Peyer's patch (tissue), 4 donors: ENCODE results near the gene ZNFX1. TPM values are rescaled to one million over a fixed set of nuclear protein-coding genes. Genes with fewer than 3 reads are reported as not detected.

Experiments
- DNase-seq, 3 donors: peaks; one replicate each; pipeline ENCODE4 v3.0.0-alpha.2; 2017 to 2019
- H3K27ac ChIP-seq, 4 donors: fragments of 200-600 bp; sonication (generic); one replicate each; pipeline ENCODE4 v1.5.1; 2016 to 2019
- H3K27me3 ChIP-seq, 2 donors: fragments of 200-600 bp; sonication (generic); one replicate each; pipeline ENCODE4 v1.5.1; 2019
- H3K36me3 ChIP-seq, 3 donors: fragments of 200-600 bp; sonication (generic); one replicate each; pipeline ENCODE4 v1.5.1; 2016 to 2019
- H3K4me1 ChIP-seq, 4 donors: fragments of 200-600 bp; sonication (generic); one replicate each; pipeline ENCODE4 v1.5.1; 2016 to 2019
- H3K4me3 ChIP-seq, 4 donors: fragments of 200-600 bp; sonication (generic); 1 replicate in 3 of 4; 2 replicates in 1 of 4; pipeline ENCODE4 v1.5.1; 2016 to 2019; ENCODE audit warnings: mild to moderate bottlenecking in 1 of 4
- H3K9me3 ChIP-seq, 4 donors: fragments of 200-600 bp; sonication (generic); one replicate each; pipeline ENCODE4 v1.5.1; 2016 to 2019; ENCODE audit warnings: mild to moderate bottlenecking in 1 of 4
- CTCF ChIP-seq, 6 experiments: fragments of 450-650 bp in 4 of 6; fragments of 200-600 bp in 2 of 6; sonication (generic) in 1 of 6; IDR thresholded peaks; one replicate each; pipeline ENCODE4 v1.5.1; 2017 to 2019; ENCODE audit warnings: antibody characterized with exemption in 6 of 6, mild to moderate bottlenecking in 3 of 6, moderate library complexity in 1 of 6
- POLR2A ChIP-seq, 2 donors: fragments of 450-650 bp; IDR thresholded peaks; one replicate each; pipeline ENCODE4 v1.5.1; 2017; ENCODE audit warnings: antibody characterized with exemption in 2 of 2, mild to moderate bottlenecking in 2 of 2, moderate library complexity in 2 of 2
- total RNA-seq, 4 donors: library from RNA; depleted of rRNA; stranded (reverse); fragments of >200 nt; gene quantifications; one replicate each; pipeline ENCODE4 v1.1.0, GENCODE V29; 2016

ZNFX1 gene
- total RNA-seq, 4 donors from 2014 or later, result 33.4 to 40.3 (median 36.4) TPM

DNA sequence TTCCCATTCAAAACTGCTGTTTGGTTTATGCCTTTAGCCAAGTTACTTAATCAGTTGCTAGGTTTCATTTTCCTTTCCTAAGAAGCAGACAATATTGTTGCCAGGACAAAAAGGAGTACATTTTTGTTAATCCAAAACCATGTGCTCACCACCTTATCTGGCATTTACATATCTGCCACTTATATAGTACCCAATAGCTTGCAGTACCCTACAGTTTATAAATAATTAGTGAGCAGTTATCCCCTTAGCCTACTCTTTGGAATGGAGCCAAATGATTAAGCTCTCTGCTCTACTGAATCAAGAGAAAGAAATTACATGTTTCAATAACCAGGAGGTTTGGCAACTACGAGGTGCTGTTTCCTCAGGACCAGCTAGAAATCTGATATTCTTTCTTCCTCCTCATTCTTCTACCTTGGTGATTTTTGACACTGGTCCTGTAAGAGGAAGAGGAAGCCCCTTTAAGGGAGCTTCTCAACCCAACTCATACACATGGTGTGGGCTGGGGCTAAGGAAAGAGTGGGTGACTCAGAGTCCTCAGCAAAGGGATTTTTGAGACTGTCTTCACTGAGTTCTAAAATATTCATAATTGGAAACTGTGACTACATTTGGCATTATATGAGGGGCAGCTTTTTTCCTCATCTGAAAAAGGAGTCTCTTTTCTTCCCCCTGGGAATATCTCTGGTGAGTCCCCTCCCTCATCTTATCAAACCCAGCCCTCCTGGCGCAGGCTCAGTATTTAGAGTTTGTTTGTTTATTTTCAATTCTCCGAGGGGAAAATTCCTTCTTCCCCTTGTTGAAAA is 1.5 kb downstream of the ZNFX1 start:
- Histone ChIP-seq H3K27me3 (no peaks in the 10 kb centered on the region), H3K4me1 (peaks cover 0 to 41% (median 4%) of the 10 kb centered on the region in 4 donors), H3K36me3 (peaks cover 0 to 53% (median 0%) of the 10 kb centered on the region in 3 donors), H3K9me3 (peaks cover 0 to 14% (median 4%) of the 10 kb centered on the region in 4 donors), H3K27ac (peak overlapping the region; percentile 43 to 99 (median 98)), H3K4me3 (peak overlapping the region; percentile 60 to 99 (median 87))
- TF ChIP-seq POLR2A (IDR thresholded peaks at IDR 0.05) (no peak), CTCF (IDR thresholded peaks at IDR 0.05) (no peak)
- peak in 2 of 3 donors; percentile 27 to 56 for DNase-seq

DNA sequence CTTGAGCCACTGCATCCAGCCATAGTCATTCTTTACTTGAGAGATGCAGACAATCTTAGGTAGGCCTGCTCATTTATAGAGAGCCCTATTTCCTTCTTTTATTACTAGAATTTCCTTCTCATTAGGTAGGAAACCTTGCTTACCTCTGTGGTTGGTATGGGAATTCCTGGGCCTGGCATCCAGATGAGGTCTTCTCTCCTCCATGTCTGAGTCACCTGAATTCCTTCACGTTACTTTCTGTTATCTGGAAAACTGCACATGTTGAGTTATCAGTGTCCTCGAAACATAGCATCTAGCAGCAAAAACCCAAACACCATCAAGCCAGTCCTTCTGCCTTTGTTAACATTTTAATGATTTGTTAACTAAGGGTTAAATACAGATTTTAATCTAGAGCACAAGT is 2.2 kb downstream of the ZNFX1 start:
- Histone ChIP-seq H3K4me1 (peaks cover 0 to 43% (median 4%) of the 10 kb centered on the region in 4 donors), H3K27me3 (no peaks in the 10 kb centered on the region), H3K27ac (peak overlapping the region; percentile 43 to 99 (median 98)), H3K36me3 (peaks cover 0 to 53% (median 0%) of the 10 kb centered on the region in 3 donors), H3K4me3 (peak overlapping the region in 1 of 4 donors; percentile 99), H3K9me3 (peaks cover 0 to 8% (median under 1%) of the 10 kb centered on the region in 4 donors)
- TF ChIP-seq CTCF (IDR thresholded peaks at IDR 0.05) (no peak), POLR2A (IDR thresholded peaks at IDR 0.05) (no peak)
- DNase-seq, result no peak

DNA sequence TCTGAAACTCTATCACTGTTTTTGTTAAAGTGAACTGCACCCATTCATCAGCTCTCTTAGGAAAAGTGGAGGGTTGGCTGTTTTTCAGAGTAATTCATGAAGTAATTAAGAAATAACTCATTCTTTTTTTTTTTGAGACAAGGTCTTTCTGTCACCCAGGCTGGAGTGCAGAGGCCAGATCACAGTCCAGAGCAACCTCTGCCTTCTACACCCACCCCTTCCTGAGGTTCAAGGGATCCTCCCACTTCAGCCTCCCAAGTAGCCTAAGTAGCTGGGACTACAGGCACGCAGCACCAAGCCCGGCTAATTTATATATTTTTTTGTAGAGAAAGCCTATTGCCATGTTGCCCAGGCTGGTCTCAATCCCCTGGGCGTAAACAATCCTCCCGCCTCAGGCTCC is 2.6 kb downstream of the ZNFX1 start:
- Histone ChIP-seq H3K27me3 (no peaks in the 10 kb centered on the region), H3K27ac (no peak overlapping the region), H3K4me3 (no peak overlapping the region), H3K36me3 (peaks cover 0 to 53% (median 0%) of the 10 kb centered on the region in 3 donors), H3K9me3 (peaks cover 0 to 3% (median 0%) of the 10 kb centered on the region in 4 donors), H3K4me1 (peaks cover 0 to 43% (median 4%) of the 10 kb centered on the region in 4 donors)
- TF ChIP-seq CTCF (IDR thresholded peaks at IDR 0.05) (no peak), POLR2A (IDR thresholded peaks at IDR 0.05) (no peak)
- DNase-seq, result no peak

GRCh38 chr20:49273696-49274277 is 4.1 kb downstream of the ZNFX1 start:
- Histone ChIP-seq H3K9me3 (no peaks in the 10 kb centered on the region), H3K27me3 (no peaks in the 10 kb centered on the region), H3K36me3 (peaks cover 0 to 55% (median 0%) of the 10 kb centered on the region in 3 donors), H3K27ac (no peak overlapping the region), H3K4me3 (no peak overlapping the region), H3K4me1 (peaks cover 0 to 44% (median 0%) of the 10 kb centered on the region in 4 donors)
- no peak for DNase-seq
- TF ChIP-seq POLR2A (IDR thresholded peaks at IDR 0.05) (no peak), CTCF (IDR thresholded peaks at IDR 0.05) (no peak)

DNA sequence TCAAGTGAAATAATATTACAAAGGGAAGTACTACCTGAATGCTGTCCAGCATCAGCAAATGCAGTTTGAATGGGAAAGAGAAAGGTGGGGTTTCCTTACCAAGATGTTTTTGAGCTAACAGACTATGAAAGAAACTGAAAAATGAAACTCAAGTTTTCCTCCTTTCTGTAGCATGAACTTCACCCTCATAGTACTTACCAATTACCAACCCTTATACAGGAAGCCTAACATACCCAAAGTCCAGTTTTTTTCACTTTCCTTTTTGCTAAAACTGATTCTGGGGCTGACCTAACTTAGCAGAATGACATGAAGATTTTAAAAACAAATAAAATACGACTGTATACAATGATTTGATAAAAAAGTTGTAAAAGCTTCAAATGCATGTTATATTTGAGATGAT is 5.2 kb downstream of the ZNFX1 start:
- Histone ChIP-seq H3K27me3 (no peaks in the 10 kb centered on the region), H3K36me3 (peaks cover 0 to 64% (median 0%) of the 10 kb centered on the region in 3 donors), H3K4me3 (no peak overlapping the region), H3K4me1 (peaks cover 0 to 45% (median 0%) of the 10 kb centered on the region in 4 donors), H3K9me3 (no peaks in the 10 kb centered on the region), H3K27ac (no peak overlapping the region)
- TF ChIP-seq POLR2A (IDR thresholded peaks at IDR 0.05) (no peak), CTCF (IDR thresholded peaks at IDR 0.05) (no peak)
- DNase-seq, result no peak
